ENCODE data around the gene KLHL25. TPM values are rescaled to one million over a fixed set of nuclear protein-coding genes. Genes with fewer than 3 reads are reported as not detected.
A peak's percentile ranks its signal among the peaks of the same experiment; 100 is the strongest.

The KLHL25 gene
- total RNA-seq, 2 donors from 2014 or later = 15.0 to 18.1 TPM

GRCh38 chr15:85773249-85773648, 21.5 kb downstream of the KLHL25 start:
- ATAC-seq (ENCODE audit: insufficient number of reproducible peaks, low FRiP score, low read depth) (no peak), DNase-seq (ENCODE audit: low spot score) (no peak)
- Histone ChIP-seq H3K4me3 (no peak overlapping the region), H3K36me3 (no peaks in the 10 kb centered on the region), H3K9me3 (no peaks in the 10 kb centered on the region), H3K27me3 (replicated peaks; ENCODE audit: insufficient read depth) (no peaks in the 10 kb centered on the region), H3K27ac (peak overlapping the region in 1 of 2 donors; percentile 69), H3K4me1 (ENCODE audit: control insufficient read depth in 1 of 2, low read depth in 2 of 2) (peaks cover 10 to 27% of the 10 kb centered on the region in 2 donors)
- TF ChIP-seq CTCF (IDR thresholded peaks at IDR 0.05) = no peak

GRCh38 chr15:85772668-85773067, 22.1 kb downstream of the KLHL25 start:
- H3K4me1 ChIP-seq (ENCODE audit: control insufficient read depth in 1 of 2, low read depth in 2 of 2) = peaks cover 10 to 27% of the 10 kb centered on the region in 2 donors
- DNase-seq (ENCODE audit: low spot score) (no peak), ATAC-seq (ENCODE audit: insufficient number of reproducible peaks, low FRiP score, low read depth) (peak; percentile 6)
- no peaks in the 10 kb centered on the region for H3K36me3 ChIP-seq
- H3K27me3 ChIP-seq (replicated peaks; ENCODE audit: insufficient read depth) = no peaks in the 10 kb centered on the region
- H3K9me3 ChIP-seq = no peaks in the 10 kb centered on the region
- no peak for TF ChIP-seq CTCF (IDR thresholded peaks at IDR 0.05)
- H3K27ac ChIP-seq = peak overlapping the region; percentile 51 to 69
- H3K4me3 ChIP-seq = no peak overlapping the region

GRCh38 chr15:85771781-85772445, 22.8 kb downstream of the KLHL25 start:
- Histone ChIP-seq H3K27ac (peak overlapping the region; percentile 51 to 69), H3K27me3 (replicated peaks; ENCODE audit: insufficient read depth) (no peaks in the 10 kb centered on the region), H3K4me1 (ENCODE audit: control insufficient read depth in 1 of 2, low read depth in 2 of 2) (peaks cover 10 to 27% of the 10 kb centered on the region in 2 donors), H3K36me3 (no peaks in the 10 kb centered on the region), H3K4me3 (no peak overlapping the region), H3K9me3 (no peaks in the 10 kb centered on the region)
- ATAC-seq (ENCODE audit: insufficient number of reproducible peaks, low FRiP score, low read depth) (peak; percentile 64), DNase-seq (ENCODE audit: low spot score) (peak; percentile 31)
- no peak for TF ChIP-seq CTCF (IDR thresholded peaks at IDR 0.05)

GRCh38 chr15:85771271-85771670, 23.5 kb downstream of the KLHL25 start:
- H3K4me1 ChIP-seq (ENCODE audit: control insufficient read depth in 1 of 2, low read depth in 2 of 2) = peaks cover 10 to 27% of the 10 kb centered on the region in 2 donors
- TF ChIP-seq CTCF (IDR thresholded peaks at IDR 0.05) = no peak
- H3K9me3 ChIP-seq = no peaks in the 10 kb centered on the region
- peak overlapping the region in 1 of 2 donors; percentile 69 for H3K27ac ChIP-seq
- ATAC-seq (ENCODE audit: insufficient number of reproducible peaks, low FRiP score, low read depth) (no peak), DNase-seq (ENCODE audit: low spot score) (no peak)
- no peaks in the 10 kb centered on the region for H3K27me3 ChIP-seq (replicated peaks; ENCODE audit: insufficient read depth)
- H3K4me3 ChIP-seq = no peak overlapping the region
- no peaks in the 10 kb centered on the region for H3K36me3 ChIP-seq

GRCh38 chr15:85770096-85771041, 24.4 kb downstream of the KLHL25 start:
- ATAC-seq (ENCODE audit: insufficient number of reproducible peaks, low FRiP score, low read depth) (no peak), DNase-seq (ENCODE audit: low spot score) (no peak)
- H3K4me3 ChIP-seq = no peak overlapping the region
- peaks cover 10 to 33% of the 10 kb centered on the region in 2 donors for H3K4me1 ChIP-seq (ENCODE audit: control insufficient read depth in 1 of 2, low read depth in 2 of 2)
- no peaks in the 10 kb centered on the region for H3K9me3 ChIP-seq
- H3K27ac ChIP-seq = no peak overlapping the region
- TF ChIP-seq CTCF (IDR thresholded peaks at IDR 0.05) = no peak
- H3K36me3 ChIP-seq = no peaks in the 10 kb centered on the region
- H3K27me3 ChIP-seq (replicated peaks; ENCODE audit: insufficient read depth) = no peaks in the 10 kb centered on the region

Data from thoracic aorta (tissue), 2 donors.